Measurements from ENCODE around the gene PRKX.

DNA sequence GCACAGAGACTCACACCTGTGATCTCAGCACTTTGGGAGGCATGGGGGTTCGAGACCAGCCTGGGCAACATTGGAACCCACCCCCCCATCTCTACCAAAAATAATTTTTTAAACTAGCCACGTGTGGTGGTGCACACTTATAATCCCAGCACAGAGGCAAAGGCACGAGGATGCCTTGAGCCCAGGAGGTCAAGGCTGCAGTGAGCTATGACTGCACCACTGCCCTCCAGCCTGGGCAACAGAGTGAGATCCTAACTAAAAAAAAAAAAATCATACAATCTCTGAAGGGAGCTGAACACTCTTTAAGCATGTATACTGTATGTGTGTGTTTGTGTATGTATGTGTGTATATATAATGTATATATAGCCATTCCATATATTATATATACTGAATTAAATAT is 2.5 kb upstream of the PRKX start:
- TF ChIP-seq CTCF (conservative IDR thresholded peaks at IDR 0.05) (no peak), ZFX (IDR thresholded peaks at IDR 0.05) (no peak)

All from C4-2B (cell line).